ENCODE measurements around the gene RPL10A.
"Not testable (repeated sequence)": the region's sequence is repeated elsewhere in the genome, so short reads cannot be mapped to it uniquely, and the experiment has no call there.

The RPL10A gene

GRCh38 chr6:35468181-35468979, at the start of gene RPL10A:
TSS of gene RPL10A (plus strand) at chr6:35468401. CDS start at chr6:35468435, 34 bp downstream.
- peak; percentile 99 for DNase-seq

- no peak for DNase-seq
These were observed 48.8 kb upstream of the RPL10A start for GRCh38 chr6:35419417-35419816.

GRCh38 chr6:35419961-35420360, 48.2 kb upstream of the RPL10A start:
- no peak for DNase-seq

- DNase-seq, result no peak
These were observed 42.9 kb upstream of the RPL10A start for GRCh38 chr6:35425284-35425683.

GRCh38 chr6:35426074-35426473, 42.1 kb upstream of the RPL10A start:
- DNase-seq, result no peak

GRCh38 chr6:35427435-35427834, 40.8 kb upstream of the RPL10A start:
- no peak for DNase-seq

- DNase-seq, result no peak
These were observed 40.3 kb upstream of the RPL10A start for GRCh38 chr6:35427851-35428321.

GRCh38 chr6:35428421-35429149, 39.6 kb upstream of the RPL10A start:
- no peak for DNase-seq

GRCh38 chr6:35429463-35429862, 38.7 kb upstream of the RPL10A start:
- DNase-seq, result no peak

- no peak for DNase-seq
These were observed 35.9 kb upstream of the RPL10A start for GRCh38 chr6:35432291-35432690.

- DNase-seq, result not testable (repeated sequence)
These were observed 35.5 kb upstream of the RPL10A start for GRCh38 chr6:35432702-35433101.

GRCh38 chr6:35435074-35435837, 32.9 kb upstream of the RPL10A start:
- DNase-seq, result no peak

GRCh38 chr6:35436071-35436857, 31.9 kb upstream of the RPL10A start:
- DNase-seq, result no peak

- DNase-seq, result not testable (repeated sequence)
These were observed 29.7 kb upstream of the RPL10A start for GRCh38 chr6:35438378-35439065.

- DNase-seq, result no peak
These were observed 28.9 kb upstream of the RPL10A start for GRCh38 chr6:35439308-35439707.

- no peak for DNase-seq
These were observed 27.0 kb upstream of the RPL10A start for GRCh38 chr6:35441205-35441604.

GRCh38 chr6:35441642-35442041, 26.6 kb upstream of the RPL10A start:
- no peak for DNase-seq

- no peak for DNase-seq
These were observed 25.5 kb upstream of the RPL10A start for GRCh38 chr6:35442693-35443092.

- DNase-seq, result no peak
These were observed 24.7 kb upstream of the RPL10A start for GRCh38 chr6:35443341-35444030.

- no peak for DNase-seq
These were observed 22.5 kb upstream of the RPL10A start for GRCh38 chr6:35445691-35446090.

- DNase-seq, result no peak
These were observed 20.0 kb upstream of the RPL10A start for GRCh38 chr6:35448191-35448590.
